Adrenal gland (tissue), 12 donors: Measurements from ENCODE around the gene LSS. TPM values are rescaled to one million over a fixed set of nuclear protein-coding genes. Genes with fewer than 3 reads are reported as not detected.

Experiments
- DNase-seq, 7 donors: peaks; one replicate each; pipeline ENCODE4 v3.0.0-alpha.2; 2019 to 2020
- H3K27ac ChIP-seq, 5 donors: fragments of 200-600 bp; sonication (generic) in 4 of 5; 1 replicate in 3 of 5; 2 replicates in 2 of 5; pipeline versions ENCODE4 v1.5.1 to v1.8.0; 2016 to 2020; ENCODE audit warnings: mild to moderate bottlenecking in 1 of 5
- H3K27me3 ChIP-seq: fragments of 200-600 bp; 2 replicates; pipeline ENCODE4 v1.8.0; 2021
- H3K36me3 ChIP-seq, 2 donors: fragments of 200-600 bp; replicated peaks in 1 of 2; 1 replicate in 1 of 2; 2 replicates in 1 of 2; pipeline versions ENCODE4 v1.5.1 to v1.8.0; 2018 to 2022
- H3K4me1 ChIP-seq, 2 donors: fragments of 200-600 bp; replicated peaks in 1 of 2; 1 replicate in 1 of 2; 2 replicates in 1 of 2; pipeline versions ENCODE4 v1.5.1 to v1.8.0; 2018 to 2021
- H3K4me3 ChIP-seq, 4 donors: fragments of 200-600 bp; sonication (generic) in 3 of 4; one replicate each; pipeline ENCODE4 v1.5.1; 2016 to 2018
- H3K9me3 ChIP-seq, 3 donors: fragments of 200-600 bp; sonication (generic) in 1 of 3; replicated peaks in 1 of 3; 1 replicate in 2 of 3; 2 replicates in 1 of 3; pipeline versions ENCODE4 v1.5.1 to v1.8.0; 2016 to 2021
- CTCF ChIP-seq, 6 experiments: fragments of 450-650 bp in 4 of 6; fragments of 200-600 bp in 2 of 6; sonication (generic) in 1 of 6; IDR thresholded peaks; 1 replicate in 5 of 6; 2 replicates in 1 of 6; pipeline versions ENCODE4 v1.5.1 to v1.8.0; 2016 to 2021; ENCODE audit warnings: antibody characterized with exemption in 6 of 6, mild to moderate bottlenecking in 2 of 6, moderate library complexity in 1 of 6
- POLR2A ChIP-seq, 2 donors: fragments of 450-650 bp; IDR thresholded peaks; one replicate each; pipeline ENCODE4 v1.6.1; 2017; ENCODE audit warnings: antibody characterized with exemption in 2 of 2, mild to moderate bottlenecking in 2 of 2, moderate library complexity in 1 of 2
- WGBS, 4 donors: extraction: QIAGEN DNeasy Blood & Tissue Kit in 2 of 4; methylation state at CpG; one replicate each; pipeline versions ENCODE4 v1.1.5 to v1.1.7; 2013 to 2017; 5-methylcytosine and 5-hydroxymethylcytosine counted together
- intact Hi-C, 2 donors: fragments of 100-400 bp; cut with DNase I; formaldehyde crosslinking; loops; one replicate each; pipeline versions ENCODE4 v1.14.1 to v1.15.0; 2022 to 2023
- polyA plus RNA-seq, 3 donors: library from polyadenylated mRNA; stranded (reverse); fragments of 200-250 nt in 2 of 3; fragments of 350-450 nt in 1 of 3; fragmentation: Illumina TruSeq in 1 of 3; extraction: RNeasy Lipid Tissue Mini Kit (QIAGEN cat#74804) in 1 of 3; gene quantifications; one replicate each; pipeline ENCODE4 v1.2.3, GENCODE V29; 2013 to 2014
- total RNA-seq, 9 donors: library from RNA; depleted of rRNA in 4 of 9; stranded (reverse); fragments of >200 nt in 4 of 9; fragments of 120-200 nt in 1 of 9; fragmentation: NEBNext Ultra II Directional in 1 of 9; extraction: Animal tissue kit (Norgen Biotek cat#: 25700) in 1 of 9; gene quantifications; one replicate each; pipeline versions ENCODE4 v1.1.0 to v1.2.4, GENCODE V29; 2013 to 2023
- donor health status: healthy with polysubstance abuse.
- donor health status: Bipolar disorder and iron deficiency.
- donor health status: DM: yes; HTN: yes; CAD: no.
- donor health status: DM: no; HTN: no; CAD: no.
- donor health status: DM: no; HTN: no; CAD: no.
- donor health status: DM: yes; HTN: yes; CAD: no.

The LSS gene
- total and polyA plus RNA-seq, 12 donors, result 46.3 to 246 (median 79.8) TPM

- Histone ChIP-seq H3K4me1 (peaks cover 11 to 12% of the 10 kb centered on the region in 2 donors), H3K27ac (no peak overlapping the region), H3K4me3 (no peak overlapping the region), H3K36me3 (no peaks in the 10 kb centered on the region), H3K27me3 (no peaks in the 10 kb centered on the region), H3K9me3 (no peaks in the 10 kb centered on the region)
- TF ChIP-seq CTCF (IDR thresholded peaks at IDR 0.05) (no peak), POLR2A (IDR thresholded peaks at IDR 0.05) (no peak)
- DNase-seq, result peak in 6 of 7 donors; percentile 1 to 48 (median 18)
- WGBS, 4 donors, result 87 to 96% (median 93%) methylated on average over 12 to 39 of the region's 39 CpGs
- intact Hi-C loops, result no loop called here
Observed at GRCh38 chr21:46154155-46154954, 74.2 kb downstream of the LSS start.

GRCh38 chr21:46153247-46154154, 75.1 kb downstream of the LSS start:
- Histone ChIP-seq H3K36me3 (no peaks in the 10 kb centered on the region), H3K9me3 (no peaks in the 10 kb centered on the region), H3K27ac (peak overlapping the region in 1 of 5 donors; percentile 4), H3K4me3 (peak overlapping the region in 1 of 4 donors; percentile 25), H3K27me3 (no peaks in the 10 kb centered on the region), H3K4me1 (peaks cover 11 to 12% of the 10 kb centered on the region in 2 donors)
- 9 to 36% (median 31%) methylated on average over 4 to 33 of the region's 33 CpGs for WGBS, 4 donors
- intact Hi-C loops, result no loop called here
- TF ChIP-seq POLR2A (IDR thresholded peaks at IDR 0.05) (no peak), CTCF (IDR thresholded peaks at IDR 0.05) (peak; percentile 45 to 70 (median 65))
- peak; percentile 54 to 80 (median 70) for DNase-seq

GRCh38 chr21:46152927-46153246, 75.7 kb downstream of the LSS start:
- Histone ChIP-seq H3K4me3 (peak overlapping the region in 1 of 4 donors; percentile 25), H3K27ac (peak overlapping the region in 1 of 5 donors; percentile 4), H3K27me3 (no peaks in the 10 kb centered on the region), H3K4me1 (peaks cover 11 to 12% of the 10 kb centered on the region in 2 donors), H3K9me3 (no peaks in the 10 kb centered on the region), H3K36me3 (no peaks in the 10 kb centered on the region)
- 13 to 52% (median 31%) methylated on average over 4 to 18 of the region's 18 CpGs; no CpG with 5 or more reads in 1 of the 4 donors for WGBS, 4 donors
- DNase-seq, result peak in 2 of 7 donors; percentile 25
- TF ChIP-seq POLR2A (IDR thresholded peaks at IDR 0.05), result no peak
- TF ChIP-seq CTCF (IDR thresholded peaks at IDR 0.05), result no peak
- intact Hi-C loops, result no loop called here
